ENCODE measurements around the gene SLC26A8.

SLC26A8 gene

GRCh38 chr6:36066817-36067216 lies 42.4 kb upstream of the SLC26A8 start:
- Histone ChIP-seq H3K9ac (ENCODE audit: low read length in 2 of 2) (no peak overlapping the region), H3K4me1 (ENCODE audit: control insufficient read depth, insufficient read depth, low read length) (peaks cover 11% of the 10 kb centered on the region), H3K27ac (ENCODE audit: low read length) (no peak overlapping the region), H3K27me3 (ENCODE audit: control insufficient read depth in 1 of 2, insufficient read depth in 2 of 2, low read length in 2 of 2) (no peaks in the 10 kb centered on the region), H3K36me3 (ENCODE audit: control insufficient read depth in 2 of 2, insufficient read depth in 2 of 2, low read length in 2 of 2) (peaks cover 0 to 2% of the 10 kb centered on the region in 2 donors), H3K9me3 (ENCODE audit: control insufficient read depth in 2 of 2, low read length in 2 of 2) (no peaks in the 10 kb centered on the region), H3K4me3 (ENCODE audit: low read length in 2 of 2) (no peak overlapping the region)

- H3K27me3 ChIP-seq (ENCODE audit: control insufficient read depth in 1 of 2, insufficient read depth in 2 of 2, low read length in 2 of 2) = no peaks in the 10 kb centered on the region
- peaks cover 19% of the 10 kb centered on the region for H3K4me1 ChIP-seq (ENCODE audit: control insufficient read depth, insufficient read depth, low read length)
- no peak overlapping the region for H3K4me3 ChIP-seq (ENCODE audit: low read length in 2 of 2)
- H3K36me3 ChIP-seq (ENCODE audit: control insufficient read depth in 2 of 2, insufficient read depth in 2 of 2, low read length in 2 of 2) = peaks cover 0 to 5% of the 10 kb centered on the region in 2 donors
- H3K27ac ChIP-seq (ENCODE audit: low read length) = no peak overlapping the region
- H3K9ac ChIP-seq (ENCODE audit: low read length in 2 of 2) = peak overlapping the region in 1 of 2 donors; percentile 10
- H3K9me3 ChIP-seq (ENCODE audit: control insufficient read depth in 2 of 2, low read length in 2 of 2) = no peaks in the 10 kb centered on the region
Observed at GRCh38 chr6:36065916-36066315, 41.5 kb upstream of the SLC26A8 start.

GRCh38 chr6:36064770-36065396 lies 40.4 kb upstream of the SLC26A8 start:
- Histone ChIP-seq H3K9ac (ENCODE audit: low read length in 2 of 2) (no peak overlapping the region), H3K36me3 (ENCODE audit: control insufficient read depth in 2 of 2, insufficient read depth in 2 of 2, low read length in 2 of 2) (peaks cover 5 to 12% of the 10 kb centered on the region in 2 donors), H3K9me3 (ENCODE audit: control insufficient read depth in 2 of 2, low read length in 2 of 2) (no peaks in the 10 kb centered on the region), H3K4me1 (ENCODE audit: control insufficient read depth, insufficient read depth, low read length) (peaks cover 19% of the 10 kb centered on the region), H3K4me3 (ENCODE audit: low read length in 2 of 2) (no peak overlapping the region), H3K27me3 (ENCODE audit: control insufficient read depth in 1 of 2, insufficient read depth in 2 of 2, low read length in 2 of 2) (no peaks in the 10 kb centered on the region), H3K27ac (ENCODE audit: low read length) (no peak overlapping the region)

GRCh38 chr6:36063318-36064060 lies 39.0 kb upstream of the SLC26A8 start:
- Histone ChIP-seq H3K27ac (ENCODE audit: low read length) (no peak overlapping the region), H3K27me3 (ENCODE audit: control insufficient read depth in 1 of 2, insufficient read depth in 2 of 2, low read length in 2 of 2) (no peaks in the 10 kb centered on the region), H3K36me3 (ENCODE audit: control insufficient read depth in 2 of 2, insufficient read depth in 2 of 2, low read length in 2 of 2) (peaks cover 11 to 18% of the 10 kb centered on the region in 2 donors), H3K4me3 (ENCODE audit: low read length in 2 of 2) (no peak overlapping the region), H3K9ac (ENCODE audit: low read length in 2 of 2) (no peak overlapping the region), H3K4me1 (ENCODE audit: control insufficient read depth, insufficient read depth, low read length) (peaks cover 19% of the 10 kb centered on the region), H3K9me3 (ENCODE audit: control insufficient read depth in 2 of 2, low read length in 2 of 2) (no peaks in the 10 kb centered on the region)

- Histone ChIP-seq H3K4me3 (ENCODE audit: low read length in 2 of 2) (no peak overlapping the region), H3K36me3 (ENCODE audit: control insufficient read depth in 2 of 2, insufficient read depth in 2 of 2, low read length in 2 of 2) (peaks cover 11 to 18% of the 10 kb centered on the region in 2 donors), H3K9me3 (ENCODE audit: control insufficient read depth in 2 of 2, low read length in 2 of 2) (no peaks in the 10 kb centered on the region), H3K4me1 (ENCODE audit: control insufficient read depth, insufficient read depth, low read length) (peaks cover 14% of the 10 kb centered on the region), H3K27me3 (ENCODE audit: control insufficient read depth in 1 of 2, insufficient read depth in 2 of 2, low read length in 2 of 2) (no peaks in the 10 kb centered on the region), H3K9ac (ENCODE audit: low read length in 2 of 2) (no peak overlapping the region), H3K27ac (ENCODE audit: low read length) (no peak overlapping the region)
Observed at GRCh38 chr6:36062247-36062646, 37.8 kb upstream of the SLC26A8 start.

GRCh38 chr6:36061236-36061635 lies 36.8 kb upstream of the SLC26A8 start:
- Histone ChIP-seq H3K27me3 (ENCODE audit: control insufficient read depth in 1 of 2, insufficient read depth in 2 of 2, low read length in 2 of 2) (no peaks in the 10 kb centered on the region), H3K4me3 (ENCODE audit: low read length in 2 of 2) (no peak overlapping the region), H3K36me3 (ENCODE audit: control insufficient read depth in 2 of 2, insufficient read depth in 2 of 2, low read length in 2 of 2) (peaks cover 11 to 18% of the 10 kb centered on the region in 2 donors), H3K4me1 (ENCODE audit: control insufficient read depth, insufficient read depth, low read length) (peaks cover 14% of the 10 kb centered on the region), H3K9me3 (ENCODE audit: control insufficient read depth in 2 of 2, low read length in 2 of 2) (no peaks in the 10 kb centered on the region), H3K9ac (ENCODE audit: low read length in 2 of 2) (no peak overlapping the region), H3K27ac (ENCODE audit: low read length) (no peak overlapping the region)

- no peak overlapping the region for H3K27ac ChIP-seq (ENCODE audit: low read length)
- H3K4me1 ChIP-seq (ENCODE audit: control insufficient read depth, insufficient read depth, low read length) = peaks cover 24% of the 10 kb centered on the region
- no peak overlapping the region for H3K9ac ChIP-seq (ENCODE audit: low read length in 2 of 2)
- H3K27me3 ChIP-seq (ENCODE audit: control insufficient read depth in 1 of 2, insufficient read depth in 2 of 2, low read length in 2 of 2) = no peaks in the 10 kb centered on the region
- peaks cover 11 to 13% of the 10 kb centered on the region in 2 donors for H3K36me3 ChIP-seq (ENCODE audit: control insufficient read depth in 2 of 2, insufficient read depth in 2 of 2, low read length in 2 of 2)
- H3K9me3 ChIP-seq (ENCODE audit: control insufficient read depth in 2 of 2, low read length in 2 of 2) = no peaks in the 10 kb centered on the region
- no peak overlapping the region for H3K4me3 ChIP-seq (ENCODE audit: low read length in 2 of 2)
Observed at GRCh38 chr6:36056178-36056577, 31.7 kb upstream of the SLC26A8 start.

- H3K4me3 ChIP-seq (ENCODE audit: low read length in 2 of 2) = peak overlapping the region in 1 of 2 donors; percentile 23
- no peak overlapping the region for H3K9ac ChIP-seq (ENCODE audit: low read length in 2 of 2)
- peaks cover 6 to 7% of the 10 kb centered on the region in 2 donors for H3K36me3 ChIP-seq (ENCODE audit: control insufficient read depth in 2 of 2, insufficient read depth in 2 of 2, low read length in 2 of 2)
- no peaks in the 10 kb centered on the region for H3K9me3 ChIP-seq (ENCODE audit: control insufficient read depth in 2 of 2, low read length in 2 of 2)
- no peaks in the 10 kb centered on the region for H3K27me3 ChIP-seq (ENCODE audit: control insufficient read depth in 1 of 2, insufficient read depth in 2 of 2, low read length in 2 of 2)
- H3K27ac ChIP-seq (ENCODE audit: low read length) = peak overlapping the region; percentile 18
- H3K4me1 ChIP-seq (ENCODE audit: control insufficient read depth, insufficient read depth, low read length) = peaks cover 26% of the 10 kb centered on the region
Observed at GRCh38 chr6:36054956-36055355, 30.5 kb upstream of the SLC26A8 start.

- H3K4me3 ChIP-seq (ENCODE audit: low read length in 2 of 2) = no peak overlapping the region
- H3K27ac ChIP-seq (ENCODE audit: low read length) = peak overlapping the region; percentile 18
- H3K27me3 ChIP-seq (ENCODE audit: control insufficient read depth in 1 of 2, insufficient read depth in 2 of 2, low read length in 2 of 2) = no peaks in the 10 kb centered on the region
- H3K36me3 ChIP-seq (ENCODE audit: control insufficient read depth in 2 of 2, insufficient read depth in 2 of 2, low read length in 2 of 2) = peaks cover 2% of the 10 kb centered on the region in 2 donors
- peaks cover 26% of the 10 kb centered on the region for H3K4me1 ChIP-seq (ENCODE audit: control insufficient read depth, insufficient read depth, low read length)
- H3K9ac ChIP-seq (ENCODE audit: low read length in 2 of 2) = no peak overlapping the region
- no peaks in the 10 kb centered on the region for H3K9me3 ChIP-seq (ENCODE audit: control insufficient read depth in 2 of 2, low read length in 2 of 2)
Observed at GRCh38 chr6:36054415-36054814, 30.0 kb upstream of the SLC26A8 start.

GRCh38 chr6:36053878-36054277 lies 29.4 kb upstream of the SLC26A8 start:
- Histone ChIP-seq H3K27ac (ENCODE audit: low read length) (no peak overlapping the region), H3K9me3 (ENCODE audit: control insufficient read depth in 2 of 2, low read length in 2 of 2) (no peaks in the 10 kb centered on the region), H3K27me3 (ENCODE audit: control insufficient read depth in 1 of 2, insufficient read depth in 2 of 2, low read length in 2 of 2) (no peaks in the 10 kb centered on the region), H3K4me3 (ENCODE audit: low read length in 2 of 2) (no peak overlapping the region), H3K9ac (ENCODE audit: low read length in 2 of 2) (no peak overlapping the region), H3K36me3 (ENCODE audit: control insufficient read depth in 2 of 2, insufficient read depth in 2 of 2, low read length in 2 of 2) (no peaks in the 10 kb centered on the region), H3K4me1 (ENCODE audit: control insufficient read depth, insufficient read depth, low read length) (peaks cover 26% of the 10 kb centered on the region)

- no peak overlapping the region for H3K27ac ChIP-seq (ENCODE audit: low read length)
Observed at GRCh38 chr6:36052097-36052496, 27.7 kb upstream of the SLC26A8 start.

More at GRCh38 chr6:36052097-36052496, 27.7 kb upstream of the SLC26A8 start:
- H3K4me3 ChIP-seq (ENCODE audit: low read length in 2 of 2) = no peak overlapping the region
- H3K9ac ChIP-seq (ENCODE audit: low read length in 2 of 2) = no peak overlapping the region
- no peaks in the 10 kb centered on the region for H3K36me3 ChIP-seq (ENCODE audit: control insufficient read depth in 2 of 2, insufficient read depth in 2 of 2, low read length in 2 of 2)
- H3K9me3 ChIP-seq (ENCODE audit: control insufficient read depth in 2 of 2, low read length in 2 of 2) = no peaks in the 10 kb centered on the region
- no peaks in the 10 kb centered on the region for H3K27me3 ChIP-seq (ENCODE audit: control insufficient read depth in 1 of 2, insufficient read depth in 2 of 2, low read length in 2 of 2)
- H3K4me1 ChIP-seq (ENCODE audit: control insufficient read depth, insufficient read depth, low read length) = peaks cover 26% of the 10 kb centered on the region

Data from stomach smooth muscle (tissue), 2 donors.